Stimulated activated CD4-positive, alpha-beta T cell treated with anti-CD3 and anti-CD28 coated beads, Interleukin-1b, Interleukin-23, amount 100 ng/mL, for 1 hour (primary cell): ENCODE data around the gene CCM2L.

Experiments
- DNase-seq, 2 donors: peaks; one replicate each; pipeline ENCODE4 v3.0.0-alpha.2; 2020; ENCODE audit warnings: low read depth in 2 of 2

The CCM2L gene

DNA sequence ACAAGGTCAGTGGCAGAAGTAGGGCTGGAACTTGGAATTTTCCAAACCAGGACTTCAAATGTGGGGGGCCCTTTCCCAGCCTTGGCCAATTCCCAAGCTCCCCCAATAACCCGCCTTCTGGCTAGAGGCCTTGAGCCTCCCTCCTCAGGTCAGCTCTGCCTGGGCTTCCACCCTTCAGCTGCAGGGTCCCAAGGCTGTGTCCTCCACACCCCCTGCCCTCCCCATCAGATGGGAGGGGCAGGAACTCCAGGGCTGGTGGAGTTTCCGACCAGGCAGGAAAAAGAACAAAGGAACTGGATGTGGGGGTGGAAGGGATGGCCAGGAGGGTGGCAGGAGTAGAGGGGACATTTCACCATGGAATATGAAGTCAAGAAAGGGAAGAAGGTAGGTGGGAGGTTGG lies at the start of gene CCM2L:
Gene CCM2L, plus strand, starts transcription at position 338 of the 400 bp plus-strand sequence. Its CDS starts 17 bp downstream, at position 355.
- no peak for DNase-seq

DNA sequence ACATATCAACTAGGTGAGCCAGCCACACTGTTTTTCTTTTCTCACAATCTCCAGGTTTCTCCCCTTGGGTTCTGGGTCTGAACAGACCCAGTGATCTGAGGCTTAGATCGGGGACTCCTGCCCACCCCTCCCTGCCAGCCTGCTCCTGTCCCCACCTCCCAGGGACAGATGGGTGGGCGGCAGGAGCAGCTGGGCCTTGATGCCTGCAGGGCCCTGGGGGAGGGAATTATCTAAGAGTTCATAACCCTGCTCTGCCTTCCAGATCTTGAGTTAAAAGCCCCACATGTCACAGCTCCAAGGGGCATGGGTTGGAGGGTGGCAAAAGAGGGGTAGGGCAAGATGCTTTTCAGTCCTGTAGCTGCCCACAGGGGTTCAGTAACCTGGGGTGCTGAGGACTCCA lies 47.5 kb upstream of the CCM2L start:
- no peak for DNase-seq

DNA sequence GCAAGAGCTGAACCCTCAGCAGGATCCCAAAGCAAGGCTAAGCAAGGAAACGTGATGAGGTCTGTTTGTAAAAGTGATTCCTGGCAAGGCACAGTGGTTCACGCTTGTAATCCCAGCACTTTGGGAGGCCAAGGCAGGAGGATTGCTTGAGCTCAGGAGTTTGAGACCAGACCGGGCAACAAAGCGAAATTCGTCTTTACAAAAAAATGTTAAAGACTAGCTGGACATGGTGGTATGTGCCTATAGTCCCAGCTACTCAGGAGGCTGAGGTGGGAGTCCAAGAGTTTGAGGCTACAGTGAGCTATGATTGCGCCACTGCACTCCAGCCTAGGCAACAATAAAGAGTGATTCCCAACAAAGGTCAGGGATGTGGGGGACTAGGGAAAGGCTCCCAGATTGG lies 46.3 kb upstream of the CCM2L start:
- DNase-seq: no peak

DNA sequence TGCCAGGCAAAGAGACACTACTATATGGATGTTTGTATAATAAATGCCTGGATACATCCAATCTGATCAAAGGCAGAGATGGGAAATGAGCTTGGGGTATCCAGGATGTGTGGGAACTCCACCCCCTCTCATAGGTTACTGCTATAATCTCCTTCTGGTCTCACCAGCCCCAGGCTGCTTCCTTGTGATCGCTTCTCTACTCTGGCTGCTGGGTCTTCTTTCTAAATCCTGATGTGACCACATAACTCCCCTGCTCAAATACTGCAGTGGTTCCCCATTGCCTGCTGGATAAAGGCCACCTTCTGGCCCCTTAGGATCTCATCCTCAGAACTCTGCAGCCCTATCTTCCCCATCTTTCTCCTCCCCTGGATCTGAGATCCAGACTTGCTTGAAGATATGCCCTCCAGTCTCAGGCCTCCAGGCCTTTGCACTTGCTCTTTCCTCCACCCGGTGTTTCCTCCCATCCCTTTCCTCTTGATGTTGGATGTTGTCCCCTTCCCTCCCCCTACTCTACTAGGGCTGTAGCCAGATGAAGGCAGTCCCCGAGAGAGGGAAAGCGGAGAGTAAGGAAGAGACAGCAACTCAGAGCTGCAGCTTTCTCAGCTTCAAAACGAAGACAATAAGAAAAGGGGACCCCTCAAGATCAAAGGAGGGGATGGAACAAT lies 43.1 kb upstream of the CCM2L start:
- no peak for DNase-seq

DNA sequence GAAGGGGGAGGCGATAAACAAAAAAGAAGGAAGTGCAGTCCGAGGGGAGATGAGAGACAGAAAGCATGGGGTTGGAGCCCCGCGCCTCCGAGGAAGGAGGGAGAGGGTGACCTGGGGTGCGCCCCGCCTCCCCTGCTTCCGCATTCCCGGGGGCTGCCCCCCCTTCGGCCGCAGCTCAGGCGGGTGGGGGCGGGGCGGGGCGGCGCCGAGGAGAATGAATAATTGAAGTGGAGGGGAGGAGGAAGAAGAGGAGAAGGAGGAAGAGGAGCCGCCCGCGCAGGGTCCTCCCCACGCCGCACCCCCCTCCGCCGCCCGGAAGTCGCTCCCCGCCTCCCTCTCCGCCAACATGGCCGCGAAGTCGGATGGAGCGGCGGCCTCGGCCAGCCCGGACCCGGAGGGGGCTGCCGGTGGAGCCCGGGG lies 42.4 kb upstream of the CCM2L start, which contains the start of gene XKR7:
Gene XKR7, plus strand, starts transcription at position 322 of the 420 bp plus-strand sequence. Its CDS starts 25 bp downstream, at position 347.
- no peak for DNase-seq

DNA sequence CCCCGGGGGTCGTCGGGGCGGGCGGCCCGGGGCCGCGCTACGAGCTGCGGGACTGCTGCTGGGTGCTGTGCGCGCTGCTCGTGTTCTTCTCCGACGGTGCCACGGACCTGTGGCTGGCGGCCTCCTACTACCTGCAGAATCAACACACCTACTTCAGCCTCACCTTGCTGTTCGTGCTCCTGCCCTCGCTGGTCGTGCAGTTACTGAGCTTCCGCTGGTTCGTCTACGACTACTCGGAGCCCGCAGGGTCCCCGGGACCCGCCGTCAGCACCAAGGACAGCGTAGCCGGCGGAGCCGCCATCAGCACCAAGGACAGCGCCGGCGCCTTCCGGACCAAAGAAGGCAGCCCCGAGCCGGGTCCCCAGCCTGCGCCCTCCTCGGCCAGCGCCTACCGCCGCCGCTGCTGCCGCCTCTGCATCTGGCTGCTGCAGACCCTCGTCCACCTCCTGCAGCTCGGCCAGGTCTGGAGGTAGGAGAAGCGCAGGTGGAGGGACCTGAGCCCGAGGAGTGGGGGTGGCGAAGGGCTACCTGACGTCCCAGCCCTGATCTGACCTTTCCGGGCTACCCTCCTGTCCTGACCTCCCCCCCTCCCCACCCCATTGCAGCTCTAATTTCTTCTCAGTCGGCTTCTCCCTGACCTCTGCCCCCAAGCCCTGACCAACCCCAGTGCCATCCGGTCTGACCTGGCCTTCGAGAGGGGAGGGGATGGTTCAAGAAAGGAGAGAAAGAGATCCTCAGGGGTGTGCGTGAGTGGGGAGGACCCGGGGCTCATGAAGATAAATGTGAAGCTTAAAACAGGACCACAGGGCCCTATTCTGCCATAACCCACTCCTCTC lies 41.7 kb upstream of the CCM2L start:
- peak; percentile 44 to 75 for DNase-seq

DNA sequence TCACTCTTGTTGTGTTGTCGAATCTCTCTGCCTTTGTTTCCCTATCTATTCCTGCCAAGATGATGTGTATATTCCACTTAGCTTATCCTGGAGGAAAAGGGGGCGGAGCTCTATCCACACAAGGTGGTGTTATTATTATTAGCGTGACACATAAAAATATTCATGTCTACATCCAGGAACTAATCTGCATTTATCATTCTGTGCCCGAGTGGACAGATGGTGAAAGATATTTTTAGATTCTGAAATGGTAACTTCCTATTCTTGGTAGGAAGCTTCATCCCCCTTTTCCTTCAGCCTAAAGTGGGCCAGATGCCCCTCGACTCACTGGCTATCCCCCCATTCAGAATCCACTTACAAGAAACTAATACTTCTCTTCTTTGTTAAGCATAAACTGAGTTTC lies 40.2 kb upstream of the CCM2L start:
- DNase-seq: no peak

DNA sequence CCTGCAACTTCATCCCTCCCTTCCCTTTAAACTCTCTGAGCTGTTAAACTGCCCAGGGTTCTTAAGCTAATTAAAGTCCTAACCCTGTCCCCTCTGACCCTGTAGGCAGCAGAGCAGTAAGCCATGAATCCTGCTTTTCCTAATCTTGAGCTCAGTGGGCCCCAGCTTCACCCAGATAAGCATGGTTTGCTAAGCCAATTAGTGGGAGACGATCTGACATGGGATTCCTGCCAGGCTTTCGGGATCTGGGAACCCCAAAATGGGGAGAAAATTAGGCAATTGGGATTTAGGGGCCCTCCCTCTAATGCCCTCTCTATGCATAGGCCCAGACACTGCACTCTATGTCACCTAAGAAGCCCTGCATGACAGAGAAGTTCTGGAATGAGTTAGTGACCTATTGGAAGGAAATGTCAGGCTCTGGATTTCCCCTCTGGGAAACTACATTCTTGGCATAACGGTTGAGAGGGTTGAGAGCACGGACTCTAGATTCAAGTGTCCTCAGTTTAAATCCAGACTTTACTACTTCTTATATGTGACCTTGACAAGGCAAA lies 37.7 kb upstream of the CCM2L start:
- no peak for DNase-seq

DNA sequence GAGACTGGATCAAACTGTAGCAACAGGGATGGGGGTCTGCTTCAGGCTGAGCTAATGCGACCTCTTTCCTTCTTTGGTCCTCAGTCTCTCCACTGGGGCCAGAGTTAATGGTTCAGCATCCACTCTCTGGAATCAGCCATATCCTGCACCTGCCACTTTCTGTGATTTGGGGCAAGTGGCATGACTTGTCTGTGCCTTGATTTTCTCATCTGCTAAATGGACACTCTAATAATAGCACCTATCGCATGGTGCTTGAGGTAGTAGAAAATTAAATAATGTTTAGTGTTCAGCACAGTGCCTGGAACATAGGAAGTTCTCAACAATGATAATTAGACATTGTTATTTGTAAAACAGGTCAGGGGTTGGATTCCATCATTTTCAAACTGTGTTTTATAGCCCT lies 35.9 kb upstream of the CCM2L start:
- DNase-seq: no peak

DNA sequence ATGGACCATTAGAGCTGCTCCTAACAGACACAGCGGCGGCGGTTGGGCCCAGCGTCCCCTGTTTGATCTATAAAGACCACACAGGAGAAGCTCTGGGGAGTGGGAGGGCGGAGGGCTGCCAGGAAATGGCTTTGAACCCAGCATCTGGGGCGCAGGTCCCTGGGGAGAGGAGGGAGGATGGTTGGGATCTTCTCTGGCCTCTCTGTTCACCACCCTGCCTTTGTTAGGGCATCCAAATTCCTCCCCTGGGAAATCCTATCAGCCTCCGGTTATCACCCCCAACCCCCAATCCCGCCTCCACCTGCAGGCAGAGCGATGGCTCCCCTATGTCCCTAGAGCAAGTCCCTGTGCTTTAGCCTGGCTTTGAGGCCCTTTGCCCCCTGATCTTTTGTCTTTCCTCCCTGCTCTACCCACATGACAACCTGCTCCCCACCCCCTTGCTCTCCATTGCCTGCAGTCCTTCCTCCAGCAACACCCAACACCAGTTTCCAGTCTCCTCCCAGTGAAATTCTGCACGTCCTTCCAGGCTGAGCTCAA lies 35.2 kb upstream of the CCM2L start:
- DNase-seq: no peak

DNA sequence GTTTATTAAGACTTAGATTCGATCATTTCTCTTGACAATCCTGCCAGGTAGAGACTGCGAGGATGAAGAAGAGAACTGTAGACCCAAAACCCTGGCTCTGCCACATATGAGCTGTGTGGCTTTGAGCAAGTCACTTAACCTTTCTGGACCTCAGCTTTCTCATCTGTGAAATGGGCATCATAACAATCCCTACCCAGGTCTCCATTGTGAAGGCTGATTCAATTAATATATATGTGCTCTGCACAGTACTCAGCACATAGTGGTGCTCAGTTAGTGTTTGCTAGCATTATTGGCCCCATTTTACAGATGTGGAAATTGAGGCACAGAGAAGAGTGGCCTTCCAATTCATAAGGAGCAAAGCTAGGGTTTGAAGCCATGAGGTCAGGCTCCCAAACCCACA lies 34.4 kb upstream of the CCM2L start:
- no peak for DNase-seq

DNA sequence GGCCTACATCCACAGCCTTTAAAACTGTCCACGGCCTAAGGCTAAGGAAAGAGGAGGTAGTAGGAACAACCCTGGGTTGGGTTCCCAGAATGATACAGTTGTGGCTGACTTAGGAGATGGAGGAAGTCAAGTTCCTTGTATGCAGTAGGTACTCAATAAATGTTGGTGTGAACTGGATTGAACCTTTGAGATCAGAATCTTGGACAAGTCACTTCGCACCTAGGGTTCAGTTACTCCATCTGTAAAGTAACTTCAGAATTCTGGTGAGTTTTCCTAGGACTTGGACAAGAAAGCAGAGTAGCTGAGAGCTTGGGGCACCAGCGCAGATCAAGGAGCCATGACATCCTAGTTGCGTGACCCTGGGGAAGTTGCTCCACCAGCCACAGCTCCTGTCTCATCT lies 33.2 kb upstream of the CCM2L start:
- DNase-seq: no peak

DNA sequence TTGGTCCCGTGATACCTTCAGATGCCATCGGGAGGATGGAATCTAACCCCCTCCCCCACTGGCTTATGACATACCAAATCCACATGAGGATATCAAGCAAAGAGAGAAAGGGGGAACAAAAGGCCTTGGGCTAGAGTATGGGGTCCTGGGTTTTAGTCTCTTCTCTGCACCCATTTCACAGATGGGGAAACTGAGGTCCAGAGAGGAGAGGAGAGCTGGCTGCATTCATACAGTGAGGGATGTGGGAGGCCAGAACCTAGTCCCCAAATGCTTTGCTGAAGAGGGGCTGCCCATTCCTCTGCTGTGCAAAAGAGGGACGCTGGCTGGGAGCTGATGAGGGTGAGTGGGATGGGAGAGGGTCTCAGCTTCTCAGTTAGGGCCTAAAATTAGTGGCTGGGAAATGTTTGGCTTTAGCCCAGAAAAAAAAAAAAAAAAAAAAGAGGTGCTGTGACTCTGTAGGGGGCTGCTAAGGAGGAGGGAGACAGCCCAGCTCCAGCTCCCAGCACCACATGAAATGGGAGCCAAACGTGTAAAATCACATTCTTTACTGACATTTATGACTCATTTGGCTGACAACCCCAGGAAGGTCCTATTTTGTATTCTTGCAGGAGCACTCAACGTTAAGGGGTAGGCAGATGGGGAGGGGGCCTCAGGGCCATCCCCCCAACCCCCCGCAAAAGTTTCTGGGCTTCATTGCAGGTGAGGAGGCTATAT lies 30.4 kb upstream of the CCM2L start:
- no peak for DNase-seq

DNA sequence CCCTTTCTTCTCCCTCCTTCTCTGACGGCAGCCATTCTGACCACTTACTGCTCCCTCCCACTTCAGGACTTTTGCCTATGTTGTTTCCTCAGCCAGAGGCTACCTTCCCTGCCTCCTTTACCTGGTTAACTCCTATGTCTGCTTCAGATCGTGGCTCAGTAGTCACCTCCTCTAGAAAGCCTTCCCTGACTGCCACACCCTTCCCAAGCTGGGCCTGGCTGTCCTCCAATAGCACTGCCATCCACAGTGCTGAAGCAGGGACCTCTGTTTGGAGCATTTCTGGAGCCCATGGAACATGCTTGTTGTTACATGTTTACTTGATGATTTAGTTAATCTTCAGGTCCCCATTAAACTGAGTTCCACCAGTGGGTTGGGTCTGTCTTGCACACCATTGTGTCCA lies 28.5 kb upstream of the CCM2L start:
- no peak for DNase-seq

DNA sequence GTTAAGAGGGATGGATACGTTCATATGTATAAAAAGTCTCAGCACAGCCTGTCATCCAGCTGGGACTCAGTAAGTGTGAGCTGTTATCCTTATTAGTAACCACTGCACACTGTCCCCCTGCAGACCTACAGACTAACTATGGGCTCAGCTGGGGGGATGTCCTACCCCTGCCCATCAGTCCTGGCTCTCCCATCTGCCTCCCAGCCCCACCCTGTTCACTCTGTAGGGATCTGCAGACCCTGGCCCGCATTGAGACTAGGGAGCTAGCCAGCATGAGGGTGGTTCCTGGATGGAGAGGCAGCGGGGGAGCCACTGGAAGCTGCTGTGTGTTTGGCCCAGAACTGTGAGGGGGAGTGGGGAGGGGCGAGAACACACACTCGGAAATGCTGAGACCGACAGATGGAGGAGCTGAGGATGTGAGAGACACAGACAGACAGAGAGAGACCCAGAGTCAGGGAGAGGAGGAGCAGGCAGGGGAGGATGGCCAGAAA lies 25.2 kb upstream of the CCM2L start:
- DNase-seq: no peak

DNA sequence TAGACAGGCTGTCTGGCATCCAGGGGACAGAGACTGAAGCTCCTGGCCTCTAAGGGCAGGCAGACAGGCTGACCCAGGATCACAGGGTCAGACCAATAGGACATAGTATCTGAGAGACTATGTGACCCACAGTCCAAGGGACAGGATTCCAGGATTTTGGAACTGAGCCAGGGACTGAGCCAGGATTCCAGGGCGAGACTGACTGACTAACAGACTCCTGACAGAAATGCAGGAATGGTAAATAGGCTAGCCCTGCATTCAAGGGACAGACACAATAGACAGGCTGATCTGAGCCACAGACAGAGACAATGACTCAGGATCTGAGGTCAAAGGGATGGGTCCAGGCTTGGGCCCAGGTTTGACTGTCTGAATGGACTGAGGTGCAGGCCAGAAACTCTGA lies 22.5 kb upstream of the CCM2L start:
- DNase-seq: no peak

DNA sequence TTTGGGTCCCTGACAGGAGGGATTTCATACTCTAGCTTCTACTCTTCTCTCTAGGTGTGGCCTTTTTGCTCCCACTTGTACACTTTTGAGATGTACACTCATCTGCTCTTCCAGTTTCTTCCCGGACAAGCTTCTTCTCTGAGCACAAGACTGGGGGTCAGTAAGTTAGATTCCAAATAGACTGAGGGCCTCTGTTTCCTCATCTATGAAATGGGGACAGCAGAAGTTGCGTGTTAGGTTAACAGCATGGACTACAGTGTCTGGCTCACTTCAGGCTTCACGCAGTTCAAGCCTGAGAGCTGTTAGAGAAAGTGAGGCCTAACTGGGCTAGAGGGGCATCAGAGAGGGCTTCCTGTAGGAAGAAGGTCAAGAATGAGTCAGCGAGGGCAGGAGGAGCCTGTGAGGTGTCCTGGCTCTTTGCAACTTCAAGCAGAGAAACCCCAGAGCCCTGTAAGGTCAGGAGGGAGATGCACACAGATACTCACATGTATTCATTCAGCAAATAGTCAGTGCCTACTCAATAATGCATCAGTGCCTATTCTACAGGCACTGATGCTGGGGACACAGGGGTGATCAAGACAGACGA lies 21.7 kb upstream of the CCM2L start:
- no peak for DNase-seq

DNA sequence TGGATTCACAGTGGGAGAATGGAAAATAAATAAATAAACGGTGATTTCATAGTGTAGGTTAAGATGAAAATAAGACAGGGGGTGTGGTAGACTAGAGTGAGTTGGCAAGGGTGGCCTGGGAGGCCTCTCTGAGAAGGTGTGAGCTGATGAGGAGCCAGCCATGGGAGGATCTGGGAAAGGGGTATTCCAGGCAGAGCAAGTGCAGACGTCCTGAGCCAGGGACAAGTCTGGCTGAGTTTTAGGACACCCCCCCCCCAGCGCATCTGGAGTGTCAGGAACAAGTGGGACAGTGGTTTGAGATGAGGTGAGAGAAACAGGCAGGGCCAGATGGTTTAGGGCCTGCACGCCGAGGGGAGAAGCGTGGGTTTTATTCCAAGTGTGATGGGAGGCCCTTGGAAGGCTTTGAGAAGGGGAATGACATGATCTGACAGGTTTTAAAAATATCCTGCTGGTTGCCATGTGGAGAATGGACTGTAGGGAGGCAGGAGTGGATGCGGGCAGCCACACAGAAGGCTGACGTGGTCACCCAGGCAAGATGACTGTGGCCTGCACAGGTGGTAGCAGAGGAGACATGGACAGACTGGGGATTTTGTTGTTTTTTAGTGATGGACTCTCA lies 21.1 kb upstream of the CCM2L start:
- DNase-seq: no peak

DNA sequence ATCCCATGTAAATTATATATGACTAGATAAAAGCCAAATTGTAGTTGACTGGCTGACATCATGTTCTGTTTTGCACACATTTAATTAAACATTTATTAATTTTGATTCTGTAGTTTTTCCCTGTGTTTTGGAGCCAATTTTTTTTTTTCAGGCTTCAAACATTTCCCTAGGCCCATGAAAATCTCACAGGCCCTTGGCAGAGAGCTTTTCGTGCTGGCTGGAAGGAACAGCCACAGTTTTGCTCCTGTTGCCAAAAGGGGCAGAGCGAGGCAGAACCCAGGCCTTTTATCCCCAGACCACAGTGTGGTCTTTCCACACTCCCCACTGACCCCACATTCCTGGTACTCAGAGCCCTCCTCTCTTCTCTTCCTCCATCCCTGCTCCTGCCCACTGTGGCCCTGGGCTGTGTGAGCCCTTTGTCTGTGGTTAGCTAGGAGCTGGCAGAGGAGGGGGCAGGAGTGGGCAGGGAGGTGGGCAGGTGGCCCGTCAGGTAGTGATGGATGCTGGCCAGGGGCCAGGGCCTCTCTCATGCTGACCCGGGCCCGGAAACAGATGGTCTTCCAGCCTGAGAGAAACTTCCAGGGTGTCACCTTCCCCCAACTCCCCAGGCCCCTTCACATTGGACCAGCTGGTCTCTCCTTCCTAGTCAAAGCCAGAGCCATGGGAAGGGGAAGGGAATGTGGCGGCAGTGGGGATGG lies 19.4 kb upstream of the CCM2L start:
- DNase-seq: no peak

DNA sequence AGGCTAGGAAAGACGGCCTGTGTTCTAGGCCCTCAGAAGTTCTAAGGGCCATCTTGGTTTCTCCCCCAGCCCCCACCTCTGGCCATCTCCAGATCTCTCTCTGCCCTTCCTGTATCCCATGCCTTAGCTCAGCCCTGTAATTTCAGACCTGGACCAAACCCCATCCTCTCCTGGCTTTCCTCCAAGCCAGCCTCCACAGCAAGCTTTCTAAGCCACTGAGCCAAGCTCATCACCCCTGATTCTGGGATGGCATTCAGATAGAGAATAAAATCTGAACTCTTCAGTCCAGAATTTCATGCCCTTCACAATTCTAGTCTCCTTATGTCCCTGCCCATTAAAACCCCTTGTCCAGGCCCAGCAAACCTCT lies 18.9 kb upstream of the CCM2L start:
- no peak for DNase-seq
